GM12865 (cell line): ENCODE results near the gene ATG9B.
A peak's percentile ranks its signal among the peaks of the same experiment; 100 is the strongest.

Experiments
- DNase-seq: peaks from one replicate; pipeline ENCODE4 v3.0.0; 2010; ENCODE audit warnings: low read depth
- H3K4me3 ChIP-seq: 2 replicates; pipeline ENCODE4 v1.5.1; 2011; ENCODE audit warnings: mild to moderate bottlenecking, low read depth, low read length, control low read depth
- CTCF ChIP-seq: IDR thresholded peaks from 2 replicates; pipeline ENCODE4 v1.5.1; 2011; ENCODE audit warnings: low read length, control low read depth, low read depth, inconsistent platforms; ENCODE audit not compliant: insufficient read depth; ENCODE audit errors: missing control alignments

Gene ATG9B

DNA sequence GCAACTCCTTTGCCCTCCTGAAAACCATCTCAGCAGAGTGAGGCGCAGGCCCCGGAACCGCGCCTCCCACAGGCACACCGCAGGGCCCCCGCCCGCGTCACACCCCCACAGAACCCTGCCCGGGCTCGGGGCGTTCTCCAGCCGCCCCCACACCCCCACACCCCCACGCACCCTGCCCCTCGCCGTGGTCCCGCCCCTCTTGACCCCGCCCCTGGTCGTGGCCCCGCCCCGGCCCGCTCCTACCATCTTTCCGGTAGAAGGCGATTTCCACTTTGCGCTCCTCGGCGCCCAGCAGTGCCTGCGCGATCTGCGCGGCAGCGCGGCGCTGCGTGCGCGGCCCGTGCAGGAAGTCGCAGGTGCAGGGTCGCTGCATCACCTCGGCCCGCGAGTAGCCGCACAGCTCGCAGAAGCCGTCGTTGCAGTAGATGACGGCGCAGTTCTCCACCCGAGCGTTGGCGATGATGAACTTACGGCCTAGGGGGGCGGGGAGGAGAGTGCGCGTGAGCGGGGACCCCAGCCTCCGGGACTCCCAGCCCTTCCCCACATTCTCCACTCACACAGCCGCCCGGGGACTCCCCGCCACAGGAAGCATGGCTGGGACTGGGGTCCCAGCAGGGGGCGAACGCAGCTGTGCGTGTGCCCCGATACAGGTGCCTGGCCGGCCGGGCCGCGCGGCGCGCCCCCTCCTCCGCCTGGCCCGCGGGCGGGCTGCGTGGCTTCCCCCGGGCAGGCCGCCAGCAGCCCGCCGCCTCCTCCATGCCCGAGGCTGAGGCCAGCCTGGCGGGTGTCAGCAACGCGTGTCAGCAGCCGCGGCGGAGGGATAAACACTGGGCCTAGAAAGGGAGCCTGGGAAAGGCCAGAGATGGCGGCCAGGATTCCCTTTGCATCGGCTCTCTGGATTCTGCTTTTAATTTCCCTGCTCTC, 49.6 kb downstream of the ATG9B start:
- TF ChIP-seq CTCF: peak; percentile 20
- H3K4me3 ChIP-seq: peak overlapping the region; percentile 43
- peak; percentile 76 for DNase-seq

DNA sequence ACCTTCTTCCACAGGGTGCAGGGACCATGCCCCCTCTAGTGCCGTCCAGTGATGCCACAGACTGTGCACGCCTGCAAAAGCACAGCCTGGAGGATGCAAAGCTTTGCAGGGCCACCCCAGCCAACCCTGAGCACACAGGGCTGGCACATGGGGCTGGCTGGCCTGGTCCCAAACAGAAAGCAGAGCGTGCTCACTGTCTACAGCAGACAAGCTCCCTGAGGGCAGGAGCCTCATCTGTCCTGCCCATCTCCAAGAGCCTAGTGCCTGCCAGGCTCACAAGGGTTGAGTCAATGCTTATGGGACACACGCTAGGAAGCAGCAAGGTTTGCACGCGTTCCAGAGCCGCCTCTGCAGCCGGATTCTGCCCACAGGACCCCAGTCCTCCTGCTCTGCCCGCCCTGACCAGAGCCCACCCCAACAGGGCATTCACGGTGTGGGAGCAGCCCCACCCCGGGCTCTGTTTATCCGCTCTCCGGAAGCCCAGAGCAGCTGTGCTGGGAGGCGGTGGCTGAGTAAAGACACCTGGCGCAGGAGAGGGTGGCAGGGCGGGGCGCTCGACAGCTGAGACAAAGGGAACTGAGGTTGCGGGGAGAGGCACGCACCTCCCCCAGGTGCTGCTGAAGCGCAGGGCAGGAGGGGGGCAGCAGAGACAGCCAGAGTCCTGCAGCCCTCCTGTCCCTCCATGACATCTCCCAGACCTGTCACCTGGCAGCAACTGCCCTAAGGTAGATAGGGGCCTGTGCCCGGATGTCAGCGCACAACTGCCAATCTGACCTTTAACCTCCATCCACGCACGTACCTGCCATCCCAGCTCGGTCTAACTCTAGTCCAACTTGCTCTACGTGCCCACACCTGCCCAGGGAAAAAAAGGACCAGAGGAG, 50.5 kb downstream of the ATG9B start:
- TF ChIP-seq CTCF: no peak
- no peak for DNase-seq
- no peak overlapping the region for H3K4me3 ChIP-seq

DNA sequence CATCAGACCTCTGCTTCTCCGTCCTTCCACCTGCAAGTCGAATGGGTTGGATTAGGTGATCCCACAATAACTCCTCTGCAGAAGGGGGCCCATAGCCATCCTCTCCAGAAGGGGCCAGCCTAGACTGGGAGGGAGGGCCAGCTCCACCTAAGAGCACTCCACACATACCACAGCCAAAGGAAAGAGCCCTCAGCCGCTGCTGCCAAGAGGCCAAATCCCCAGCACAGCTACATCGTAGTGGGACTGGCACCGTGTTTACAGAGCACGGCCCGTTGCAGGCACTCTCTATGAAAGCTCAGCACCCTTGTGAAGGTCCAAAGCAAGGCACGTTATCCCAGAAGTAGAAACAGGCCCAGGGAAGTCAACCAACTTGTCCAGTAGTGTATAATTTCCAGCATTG, 51.6 kb downstream of the ATG9B start:
- DNase-seq: no peak
- TF ChIP-seq CTCF: no peak
- H3K4me3 ChIP-seq: no peak overlapping the region

DNA sequence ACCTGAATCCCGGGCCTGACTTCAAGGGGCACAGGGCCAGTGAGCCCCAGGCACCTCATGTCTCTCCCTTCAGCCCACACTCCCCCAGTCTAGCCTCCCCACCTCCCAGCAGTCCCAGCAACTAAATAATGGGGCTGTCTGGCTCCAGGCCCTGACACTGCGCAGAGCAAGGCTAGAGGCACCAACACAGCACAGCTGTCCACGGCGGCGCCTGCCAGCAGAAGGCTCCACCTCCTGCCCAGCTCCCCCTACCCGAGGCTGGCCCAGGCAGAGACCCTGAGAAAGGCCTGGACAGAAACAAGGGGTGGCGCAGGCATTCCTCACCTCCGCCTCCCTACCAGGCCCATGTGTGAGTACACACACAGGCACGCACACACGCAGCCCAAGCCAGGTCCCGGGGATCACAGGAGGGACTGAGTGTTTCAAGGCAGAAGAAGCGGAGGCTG, 52.2 kb downstream of the ATG9B start:
- no peak overlapping the region for H3K4me3 ChIP-seq
- no peak for TF ChIP-seq CTCF
- DNase-seq: no peak

GRCh38 chr7:150971242-150972022, 52.9 kb downstream of the ATG9B start:
- no peak for DNase-seq
- no peak overlapping the region for H3K4me3 ChIP-seq
- TF ChIP-seq CTCF: no peak

DNA sequence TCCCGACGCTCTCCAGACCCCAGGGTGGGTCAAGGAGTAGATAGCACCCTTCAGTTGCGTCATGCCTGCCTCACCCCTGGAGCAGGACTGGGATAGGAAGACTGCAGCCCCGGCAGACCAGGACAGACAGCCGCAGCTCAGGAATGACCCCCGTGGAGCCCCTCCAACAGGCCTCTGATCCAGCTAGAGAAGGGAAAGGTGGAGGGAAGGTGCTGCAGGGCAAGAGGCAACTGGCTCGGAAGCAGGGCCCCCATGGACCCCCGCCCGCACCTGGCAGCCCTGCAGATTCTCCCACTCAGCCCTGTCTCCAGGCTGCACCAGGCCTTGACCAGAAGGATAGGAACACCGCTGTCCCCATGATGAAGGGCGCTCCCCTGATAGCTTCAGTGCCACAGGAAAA, 53.9 kb downstream of the ATG9B start:
- no peak for TF ChIP-seq CTCF
- DNase-seq: no peak
- no peak overlapping the region for H3K4me3 ChIP-seq
